Neural progenitor cell (in vitro differentiated cells): ENCODE results near the gene SEMG2. TPM values are rescaled to one million over a fixed set of nuclear protein-coding genes. Genes with fewer than 3 reads are reported as not detected.

Experiments used
- DNase-seq: peaks from one replicate; pipeline ENCODE4 v3.0.0-alpha.2; 2016; ENCODE audit warnings: low spot score
- H2AFZ ChIP-seq: fragments of 200-600 bp; sonication (generic); replicated peaks from 2 replicates; pipeline ENCODE4 v1.6.1; 2016; ENCODE audit warnings: antibody characterized with exemption
- H3F3A ChIP-seq: fragments of 200-600 bp; sonication (generic); 2 replicates; pipeline ENCODE4 v1.6.1; 2016; ENCODE audit warnings: antibody characterized with exemption, low read depth
- H3K27ac ChIP-seq: fragments of 200-600 bp; sonication (generic); 2 replicates; pipeline ENCODE4 v1.5.1; 2016; ENCODE audit warnings: mild to moderate bottlenecking
- H3K27me3 ChIP-seq: fragments of 200-600 bp; sonication (generic); 2 replicates; pipeline ENCODE4 v1.6.1; 2016; ENCODE audit warnings: mild to moderate bottlenecking, moderate library complexity
- H3K36me3 ChIP-seq: fragments of 200-600 bp; sonication (generic); 2 replicates; pipeline ENCODE4 v1.5.1; 2016
- H3K4me1 ChIP-seq: fragments of 200-600 bp; sonication (generic); 2 replicates; pipeline ENCODE4 v1.6.1; 2016; ENCODE audit warnings: mixed run types
- H3K4me2 ChIP-seq: fragments of 200-600 bp; sonication (generic); 2 replicates; pipeline ENCODE4 v1.6.1; 2016
- H3K4me3 ChIP-seq: fragments of 200-600 bp; sonication (generic); 2 replicates; pipeline ENCODE4 v1.5.1; 2016
- H3K79me2 ChIP-seq: fragments of 200-600 bp; sonication (generic); 2 replicates; pipeline ENCODE4 v1.6.1; 2016; ENCODE audit warnings: low read depth
- H3K9ac ChIP-seq: fragments of 200-600 bp; sonication (generic); 2 replicates; pipeline ENCODE4 v1.6.1; 2016
- H3K9me3 ChIP-seq: fragments of 200-600 bp; sonication (generic); 2 replicates; pipeline ENCODE4 v1.5.1; 2016; ENCODE audit warnings: low read depth
- H4K20me1 ChIP-seq: fragments of 200-600 bp; sonication (generic); 2 replicates; pipeline ENCODE4 v1.6.1; 2016; ENCODE audit warnings: low read depth
- H3K27ac Mint-ChIP-seq: 3 replicates; pipeline ENCODE4 v1.8.0; 2021; ENCODE audit warnings: mixed read lengths
- H3K27me3 Mint-ChIP-seq: 2 replicates; pipeline ENCODE4 v1.8.0; 2022; ENCODE audit warnings: low read depth, mild to moderate bottlenecking, inconsistent platforms, moderate library complexity, mixed read lengths; ENCODE audit not compliant: insufficient read depth
- H3K36me3 Mint-ChIP-seq: 3 replicates; pipeline ENCODE4 v1.8.0; 2021; ENCODE audit warnings: mixed read lengths
- H3K4me1 Mint-ChIP-seq: 3 replicates; pipeline ENCODE4 v1.8.0; 2021; ENCODE audit warnings: mixed read lengths
- H3K4me3 Mint-ChIP-seq: 3 replicates; pipeline ENCODE4 v1.8.0; 2021; ENCODE audit warnings: mild to moderate bottlenecking, moderate library complexity, mixed read lengths
- H3K9me3 Mint-ChIP-seq: 3 replicates; pipeline ENCODE4 v1.8.0; 2020; ENCODE audit warnings: mixed read lengths
- EZH2 ChIP-seq: fragments of 200-600 bp; sonication (generic); IDR thresholded peaks from 2 replicates; pipeline ENCODE4 v1.6.1; 2017; ENCODE audit warnings: antibody characterized with exemption, mild to moderate bottlenecking, moderate library complexity
- EZH2phosphoT487 ChIP-seq: fragments of 200-600 bp; sonication (generic); IDR thresholded peaks from 2 replicates; pipeline ENCODE4 v1.6.1; 2017; ENCODE audit warnings: antibody characterized with exemption
- total RNA-seq: library from RNA; depleted of rRNA; stranded (reverse); fragments of >200 nt; gene quantifications from 2 replicates; pipeline ENCODE4 v1.2.3, GENCODE V29; 2015; ENCODE audit warnings: low replicate concordance
- TF ChIP-seq, protein P1 (sequence below): fragments of 200-600 bp; sonication (generic); IDR thresholded peaks from 2 replicates; pipeline ENCODE4 v1.5.1; 2017; ENCODE audit warnings: antibody characterized with exemption, mild to moderate bottlenecking

Gene SEMG2
- total RNA-seq, 1 donor from 2014 or later = not detected

DNA sequence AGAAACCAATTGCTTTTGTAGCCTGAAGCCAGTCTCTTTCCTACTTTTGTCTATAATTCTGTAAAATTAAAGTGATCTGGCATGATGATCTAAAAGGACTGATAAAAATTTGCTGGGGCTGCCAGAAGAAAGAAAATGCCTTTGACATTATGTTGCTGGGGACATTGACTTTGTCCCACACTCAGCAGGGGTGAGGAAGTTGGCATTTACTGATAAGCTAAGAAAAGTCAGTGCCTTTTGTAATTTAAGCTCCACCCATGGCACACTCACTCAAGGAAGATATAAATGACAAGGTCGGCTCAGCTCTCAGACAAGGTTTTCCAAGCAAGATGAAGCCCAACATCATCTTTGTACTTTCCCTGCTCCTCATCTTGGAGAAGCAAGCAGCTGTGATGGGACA, 14.4 kb upstream of the SEMG2 start, which contains the start of gene SEMG1:
Gene SEMG1, plus strand, starts transcription at position 309 of the 400 bp plus-strand sequence. Its CDS starts 21 bp downstream, at position 330.
- Mint-ChIP-seq H3K4me3 (no peak within 1 kb of the TSS), H3K4me1 (peaks cover 3% of the 10 kb centered on the region), H3K9me3 (no peaks in the 10 kb centered on the region), H3K27me3 (peaks cover 2% of the 10 kb centered on the region), H3K36me3 (no peaks in the 10 kb centered on the region), H3K27ac (no peak within 1 kb of the TSS)
- Histone ChIP-seq H3K27me3 (no peaks in the 10 kb centered on the region), H3K9ac (no peak within 1 kb of the TSS), H3K9me3 (no peaks in the 10 kb centered on the region), H3F3A (no peaks in the 10 kb centered on the region), H4K20me1 (no peaks in the 10 kb centered on the region), H3K27ac (no peak within 1 kb of the TSS), H3K79me2 (no peaks in the 10 kb centered on the region), H3K4me1 (no peaks in the 10 kb centered on the region), H3K36me3 (no peaks in the 10 kb centered on the region), H3K4me3 (no peak within 1 kb of the TSS), H3K4me2 (no peak within 1 kb of the TSS), H2AFZ (no peak within 1 kb of the TSS)
- TF ChIP-seq, protein P1, sequence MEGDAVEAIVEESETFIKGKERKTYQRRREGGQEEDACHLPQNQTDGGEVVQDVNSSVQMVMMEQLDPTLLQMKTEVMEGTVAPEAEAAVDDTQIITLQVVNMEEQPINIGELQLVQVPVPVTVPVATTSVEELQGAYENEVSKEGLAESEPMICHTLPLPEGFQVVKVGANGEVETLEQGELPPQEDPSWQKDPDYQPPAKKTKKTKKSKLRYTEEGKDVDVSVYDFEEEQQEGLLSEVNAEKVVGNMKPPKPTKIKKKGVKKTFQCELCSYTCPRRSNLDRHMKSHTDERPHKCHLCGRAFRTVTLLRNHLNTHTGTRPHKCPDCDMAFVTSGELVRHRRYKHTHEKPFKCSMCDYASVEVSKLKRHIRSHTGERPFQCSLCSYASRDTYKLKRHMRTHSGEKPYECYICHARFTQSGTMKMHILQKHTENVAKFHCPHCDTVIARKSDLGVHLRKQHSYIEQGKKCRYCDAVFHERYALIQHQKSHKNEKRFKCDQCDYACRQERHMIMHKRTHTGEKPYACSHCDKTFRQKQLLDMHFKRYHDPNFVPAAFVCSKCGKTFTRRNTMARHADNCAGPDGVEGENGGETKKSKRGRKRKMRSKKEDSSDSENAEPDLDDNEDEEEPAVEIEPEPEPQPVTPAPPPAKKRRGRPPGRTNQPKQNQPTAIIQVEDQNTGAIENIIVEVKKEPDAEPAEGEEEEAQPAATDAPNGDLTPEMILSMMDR = no peak
- TF ChIP-seq EZH2 (no peak), EZH2phosphoT487 (no peak)
- no peak for DNase-seq

DNA sequence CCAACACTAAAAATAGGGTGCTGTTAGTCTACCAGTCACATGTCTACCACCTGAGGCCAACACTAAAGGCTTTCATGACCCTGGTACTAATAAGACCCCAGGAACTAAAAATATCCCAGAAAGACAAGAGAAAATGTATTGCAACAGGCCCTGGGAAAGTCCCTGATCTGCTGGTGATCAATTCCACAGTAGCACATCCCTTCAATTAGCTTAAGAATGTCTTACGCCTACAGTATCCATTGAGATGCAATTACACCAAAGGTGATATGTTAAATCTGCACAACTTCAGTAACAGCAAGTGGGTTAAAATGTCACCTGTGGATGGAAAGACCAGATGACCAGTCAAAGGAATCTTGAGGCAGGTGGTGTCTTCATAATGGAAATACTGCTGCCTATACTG, 11.2 kb upstream of the SEMG2 start:
- H3K4me2 ChIP-seq = no peak overlapping the region
- no peak overlapping the region for H2AFZ ChIP-seq
- H3K36me3 ChIP-seq = no peaks in the 10 kb centered on the region

DNA sequence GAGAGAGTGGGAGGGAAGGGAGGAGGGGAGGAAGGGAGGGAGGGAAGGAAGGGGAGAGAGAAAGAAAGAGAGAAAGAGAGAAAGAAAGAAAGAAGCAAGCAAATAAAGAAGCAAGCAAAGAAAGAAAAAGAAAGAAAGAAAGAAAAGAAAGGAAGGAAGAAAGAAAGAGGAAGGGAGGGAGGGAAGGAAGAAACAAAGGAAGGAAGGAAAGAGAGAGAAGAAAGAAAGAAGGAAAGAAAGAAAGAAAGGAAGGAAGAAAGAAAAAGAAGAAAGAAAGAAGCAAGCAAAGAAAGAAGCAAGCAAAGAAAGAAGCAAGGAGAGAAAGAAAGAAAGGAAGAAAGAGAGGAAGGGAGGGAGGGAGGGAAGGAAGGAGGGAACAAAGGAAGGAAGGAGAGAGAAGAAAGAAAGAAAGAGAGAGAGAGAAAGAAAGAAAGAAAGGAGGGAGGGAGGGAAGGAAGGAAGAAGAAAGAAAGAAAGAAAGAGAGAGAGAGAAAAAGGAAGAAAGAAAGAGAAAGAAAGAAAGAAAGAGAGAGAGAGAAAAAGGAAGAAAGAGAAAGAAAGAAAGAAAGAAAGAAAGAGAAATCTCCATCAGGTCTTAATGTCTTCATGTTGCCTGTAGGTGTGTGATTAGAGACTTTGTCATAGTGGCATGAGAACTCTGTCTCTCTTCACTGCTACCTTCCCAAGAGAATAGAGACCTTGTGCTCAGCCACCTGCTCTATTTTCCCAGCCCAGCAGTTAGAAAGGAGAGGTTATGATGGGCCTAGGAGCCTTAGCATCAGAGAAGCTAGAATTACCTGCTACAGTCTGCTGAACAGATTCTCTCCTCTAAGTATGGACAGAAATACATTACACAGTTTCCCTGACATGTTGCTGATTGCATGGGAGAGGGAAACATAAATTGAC, 9.4 kb upstream of the SEMG2 start:
- Histone ChIP-seq H4K20me1 (no peaks in the 10 kb centered on the region), H3K27ac (no peak overlapping the region), H3K4me1 (no peaks in the 10 kb centered on the region), H3F3A (no peaks in the 10 kb centered on the region), H3K9me3 (no peaks in the 10 kb centered on the region), H3K4me2 (no peak overlapping the region), H2AFZ (no peak overlapping the region), H3K27me3 (no peaks in the 10 kb centered on the region), H3K36me3 (no peaks in the 10 kb centered on the region), H3K79me2 (no peaks in the 10 kb centered on the region), H3K4me3 (no peak overlapping the region), H3K9ac (no peak overlapping the region)
- Mint-ChIP-seq H3K9me3 (no peaks in the 10 kb centered on the region), H3K27me3 (peaks cover 2% of the 10 kb centered on the region), H3K27ac (no peak overlapping the region), H3K4me1 (peaks cover under 1% of the 10 kb centered on the region), H3K4me3 (no peak overlapping the region), H3K36me3 (no peaks in the 10 kb centered on the region)
- TF ChIP-seq EZH2phosphoT487 = no peak
- TF ChIP-seq, protein P1 = no peak
- TF ChIP-seq EZH2 = no peak
- no peak for DNase-seq

More for the DNA sequence above, 11.2 kb upstream of the SEMG2 start:
- Histone ChIP-seq H3K79me2 (no peaks in the 10 kb centered on the region), H3K27ac (no peak overlapping the region), H3K4me3 (no peak overlapping the region), H3K9me3 (no peaks in the 10 kb centered on the region), H3K4me1 (no peaks in the 10 kb centered on the region), H3K9ac (no peak overlapping the region), H3F3A (no peaks in the 10 kb centered on the region), H3K27me3 (no peaks in the 10 kb centered on the region), H4K20me1 (no peaks in the 10 kb centered on the region)
- TF ChIP-seq EZH2 = no peak
- TF ChIP-seq EZH2phosphoT487 = no peak
- TF ChIP-seq, protein P1 = no peak
- no peak for DNase-seq
- H3K36me3 Mint-ChIP-seq = no peaks in the 10 kb centered on the region
- peaks cover 3% of the 10 kb centered on the region for H3K4me1 Mint-ChIP-seq
- no peak overlapping the region for H3K27ac Mint-ChIP-seq
- H3K4me3 Mint-ChIP-seq = no peak overlapping the region
- H3K27me3 Mint-ChIP-seq = peaks cover 2% of the 10 kb centered on the region
- no peaks in the 10 kb centered on the region for H3K9me3 Mint-ChIP-seq
